ENCODE data around the gene MMP3.

The MMP3 gene

DNA sequence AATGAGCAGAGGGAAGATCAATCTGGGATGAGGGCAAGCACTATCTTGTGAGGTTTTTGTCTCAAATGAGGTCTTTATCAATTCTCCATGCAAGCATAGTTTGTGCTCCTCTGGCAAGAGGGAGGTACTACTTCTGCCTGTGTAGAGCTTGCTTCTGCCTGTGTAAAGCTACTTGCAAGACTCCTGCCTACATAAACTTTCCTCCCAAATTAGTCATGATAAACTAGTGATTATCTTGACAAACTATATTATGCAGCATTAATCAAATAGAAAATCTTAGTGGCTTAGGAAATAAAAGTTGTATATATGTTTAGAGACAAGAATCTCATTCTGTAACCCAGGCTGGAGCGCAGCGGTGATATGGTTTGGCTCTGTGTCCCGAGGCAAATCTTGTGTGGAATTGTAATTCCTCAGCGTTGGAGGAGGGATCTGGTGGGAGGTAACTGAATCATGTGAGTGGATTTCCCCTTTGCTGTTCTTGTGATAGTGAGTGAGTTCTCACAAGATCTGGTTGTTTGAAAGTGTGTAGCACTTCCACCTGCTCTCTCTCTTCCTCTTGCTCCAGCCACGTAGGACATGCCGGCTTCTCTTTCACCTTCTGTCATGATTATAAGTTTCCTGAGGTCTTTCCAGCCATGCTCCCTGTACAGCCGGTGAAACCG, 54.9 kb downstream of the MMP3 start:
- no peaks in the 10 kb centered on the region for H3K4me1 Mint-ChIP-seq (ENCODE audit: low read depth)
- no peaks in the 10 kb centered on the region for H3K36me3 Mint-ChIP-seq (ENCODE audit: low read depth)
- H3K27ac Mint-ChIP-seq = no peak overlapping the region
- no peaks in the 10 kb centered on the region for H3K9me3 Mint-ChIP-seq
- no peak overlapping the region for H3K4me3 Mint-ChIP-seq
- H3K27me3 Mint-ChIP-seq (ENCODE audit: low read depth) = no peaks in the 10 kb centered on the region

Measured in T-helper 1 cell treated with Interleukin-12 subunit alpha and Interleukin-12 subunit beta and Interleukin-4 antibody, amounts not matched to agents 30 μg/mL and 1 μg/mL, for 36 hours (primary cell).